HepG2 (cell line): ENCODE results near the gene ATRN. TPM values are rescaled to one million over a fixed set of nuclear protein-coding genes. Genes with fewer than 3 reads are reported as not detected.
A peak's percentile ranks its signal among the peaks of the same experiment; 100 is the strongest.

Experiments used
- DNMT3B ChIP-seq: conservative IDR thresholded peaks from 2 replicates; pipeline ENCODE4 v1.6.1; 2016; ENCODE audit warnings: missing biosample characterization, control low read depth
- GPBP1L1 ChIP-seq: sonication (generic); formaldehyde crosslinking; IDR thresholded peaks from 2 replicates; pipeline ENCODE4 v1.5.0; 2020; ENCODE audit warnings: mild to moderate bottlenecking, missing genetic modification reagents
- HMG20A ChIP-seq: IDR thresholded peaks from 2 replicates; pipeline ENCODE4 v1.6.1; 2016; ENCODE audit warnings: borderline replicate concordance
- IRF9 ChIP-seq: sonication (generic); formaldehyde crosslinking; IDR thresholded peaks from 2 replicates; pipeline ENCODE4 v1.8.0; 2022; ENCODE audit warnings: missing genetic modification reagents, mild to moderate bottlenecking, borderline replicate concordance
- JARID2 ChIP-seq: sonication (generic); formaldehyde crosslinking; IDR thresholded peaks from 2 replicates; pipeline ENCODE4 v1.8.1; 2023; ENCODE audit warnings: missing genetic modification reagents, inconsistent platforms; ENCODE audit not compliant: insufficient replicate concordance
- MXD3 ChIP-seq: IDR thresholded peaks from 2 replicates; pipeline ENCODE4 v1.6.1; 2016; ENCODE audit warnings: mild to moderate bottlenecking, missing biosample characterization, missing genetic modification reagents
- MXD4 ChIP-seq: IDR thresholded peaks from 2 replicates; pipeline ENCODE4 v1.6.1; 2016; ENCODE audit warnings: mild to moderate bottlenecking, missing biosample characterization, missing genetic modification reagents
- NFIC ChIP-seq: IDR thresholded peaks from 2 replicates; pipeline ENCODE4 v1.6.1; 2012; ENCODE audit warnings: mild to moderate bottlenecking, low read length, inconsistent platforms
- RXRB ChIP-seq: IDR thresholded peaks from 2 replicates; pipeline ENCODE4 v1.6.1; 2016; ENCODE audit warnings: borderline replicate concordance, missing genetic modification reagents, missing compliant biosample characterization
- ZMAT3 ChIP-seq: sonication (generic); formaldehyde crosslinking; conservative IDR thresholded peaks from 2 replicates; pipeline ENCODE4 v1.7.0; 2021; ENCODE audit warnings: missing genetic modification reagents
- ZNF275 ChIP-seq: sonication (generic); formaldehyde crosslinking; IDR thresholded peaks from 2 replicates; pipeline ENCODE4 v1.8.0; 2022; ENCODE audit warnings: missing genetic modification reagents, mild to moderate bottlenecking, inconsistent platforms, borderline replicate concordance
- ZNF414 ChIP-seq: sonication (generic); formaldehyde crosslinking; IDR thresholded peaks from 2 replicates; pipeline ENCODE4 v1.5.0; 2020; ENCODE audit warnings: missing genetic modification reagents
- ZNF558 ChIP-seq: sonication (generic); formaldehyde crosslinking; IDR thresholded peaks from 2 replicates; pipeline ENCODE4 v1.9.0; 2022; ENCODE audit warnings: mild to moderate bottlenecking, missing genetic modification reagents, borderline replicate concordance
- ZNF7 ChIP-seq: IDR thresholded peaks from 2 replicates; pipeline ENCODE4 v1.6.1; 2016; ENCODE audit warnings: missing biosample characterization, missing genetic modification reagents
- ZNF737 ChIP-seq: sonication (generic); formaldehyde crosslinking; IDR thresholded peaks from 2 replicates; pipeline ENCODE4 v1.5.0; 2020; ENCODE audit warnings: missing genetic modification reagents, mild to moderate bottlenecking, borderline replicate concordance
- ZNF850 ChIP-seq: sonication (generic); formaldehyde crosslinking; conservative IDR thresholded peaks from 2 replicates; pipeline ENCODE4 v1.9.0; 2021; ENCODE audit warnings: mild to moderate bottlenecking, missing genetic modification reagents
- ZSCAN12 ChIP-seq: sonication (generic); formaldehyde crosslinking; IDR thresholded peaks from 2 replicates; pipeline ENCODE4 v1.9.0; 2021; ENCODE audit warnings: mild to moderate bottlenecking, missing genetic modification reagents
- polyA plus RNA-seq, 8 experiments: library from polyadenylated mRNA; depleted of rRNA in 3 of 8; stranded (reverse) in 7 of 8; unstranded in 1 of 8; fragments of >200 nt; fragmentation: Illumina TruSeq in 4 of 8; extraction: Trizol in 4 of 8; gene quantifications; 2 replicates each; pipeline versions ENCODE4 v1.2.1 to v1.2.3, GENCODE V29; 2011 to 2016; ENCODE audit warnings: low read depth in 4 of 8, missing spikeins in 1 of 8, mixed read lengths in 1 of 8; ENCODE audit not compliant: insufficient read depth in 1 of 8
- total RNA-seq, 5 experiments: library from RNA; depleted of rRNA; stranded (reverse); fragments of >200 nt; fragmentation: Illumina TruSeq; extraction: Trizol; gene quantifications; 2 replicates each; pipeline ENCODE4 v1.2.3, GENCODE V29; 2016; ENCODE audit warnings: low read depth in 1 of 5
- TF ChIP-seq, protein P1 (sequence below): sonication (generic); formaldehyde crosslinking; IDR thresholded peaks from 2 replicates; pipeline ENCODE4 v1.5.1; 2020; ENCODE audit warnings: missing genetic modification reagents, mild to moderate bottlenecking, borderline replicate concordance
- TF ChIP-seq, protein P2 (sequence below): sonication (generic); formaldehyde crosslinking; IDR thresholded peaks from 2 replicates; pipeline ENCODE4 v1.9.0; 2021; ENCODE audit warnings: missing genetic modification reagents, borderline replicate concordance

ATRN gene
- total and polyA plus RNA-seq, 2 of the 13 experiments (the other 11 are each of a cell fraction or from before 2014, with no cell fraction given), result 44.2 to 81.1 TPM

DNA sequence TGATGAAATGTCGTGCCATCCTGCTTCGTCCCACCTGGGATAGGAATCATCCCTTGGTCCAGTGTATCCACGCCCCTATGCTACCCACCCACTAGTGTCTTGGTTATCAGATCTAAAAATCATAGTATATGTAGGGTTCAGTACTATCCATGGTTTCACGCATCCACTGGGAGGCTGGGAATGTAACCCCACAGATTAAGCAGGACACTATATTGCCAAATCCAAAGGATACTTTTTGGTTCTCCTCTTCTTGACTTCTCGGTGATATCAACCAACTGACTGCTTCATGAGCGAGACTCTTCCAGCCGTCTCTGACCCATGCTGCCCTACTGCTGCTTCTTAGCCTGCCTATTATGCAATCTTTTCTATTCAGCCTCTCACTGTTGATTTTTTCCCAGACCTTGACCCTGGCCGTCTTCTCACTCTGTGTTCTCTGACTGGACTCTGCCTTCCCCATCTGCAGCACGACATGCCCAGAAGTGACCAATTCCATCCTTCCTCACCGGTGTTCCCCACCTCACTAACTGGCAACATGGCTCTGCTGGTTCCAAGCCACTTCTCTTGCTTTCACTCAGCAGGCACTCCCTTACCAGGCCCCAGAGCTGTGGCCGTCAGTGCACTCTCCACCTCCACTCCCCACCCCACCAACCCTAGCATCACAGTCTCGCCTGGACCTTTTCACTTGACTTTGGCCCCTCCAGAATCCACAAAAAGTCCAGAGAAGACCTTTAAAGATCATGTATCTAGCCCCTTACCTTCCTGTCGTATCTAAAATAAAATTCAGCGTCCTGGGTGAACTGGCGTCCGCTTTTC lies 157.9 kb downstream of the ATRN start (continued):
- peak; percentile 84 for TF ChIP-seq ZMAT3
- peak; percentile 98 for TF ChIP-seq RXRB (CRISPR knock-in tag)
- no peak for TF ChIP-seq DNMT3B (CRISPR knock-in tag)
- TF ChIP-seq, protein P1, sequence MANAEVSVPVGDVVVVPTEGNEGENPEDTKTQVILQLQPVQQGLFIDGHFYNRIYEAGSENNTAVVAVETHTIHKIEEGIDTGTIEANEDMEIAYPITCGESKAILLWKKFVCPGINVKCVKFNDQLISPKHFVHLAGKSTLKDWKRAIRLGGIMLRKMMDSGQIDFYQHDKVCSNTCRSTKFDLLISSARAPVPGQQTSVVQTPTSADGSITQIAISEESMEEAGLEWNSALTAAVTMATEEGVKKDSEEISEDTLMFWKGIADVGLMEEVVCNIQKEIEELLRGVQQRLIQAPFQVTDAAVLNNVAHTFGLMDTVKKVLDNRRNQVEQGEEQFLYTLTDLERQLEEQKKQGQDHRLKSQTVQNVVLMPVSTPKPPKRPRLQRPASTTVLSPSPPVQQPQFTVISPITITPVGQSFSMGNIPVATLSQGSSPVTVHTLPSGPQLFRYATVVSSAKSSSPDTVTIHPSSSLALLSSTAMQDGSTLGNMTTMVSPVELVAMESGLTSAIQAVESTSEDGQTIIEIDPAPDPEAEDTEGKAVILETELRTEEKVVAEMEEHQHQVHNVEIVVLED (CRISPR knock-in tag), result peak; percentile 35; the same call in 1 of the 2 replicates
- no peak for TF ChIP-seq NFIC
- peak; percentile 97 for TF ChIP-seq ZNF414
- TF ChIP-seq ZNF275 (CRISPR knock-in tag), result peak; percentile 55; the same call in 1 of the 2 replicates
- TF ChIP-seq JARID2 (CRISPR knock-in tag), result peak; percentile 47
- TF ChIP-seq ZNF850 (CRISPR knock-in tag), result no peak
- peak; percentile 58; the same call in 1 of the 2 replicates for TF ChIP-seq MXD4 (CRISPR knock-in tag)
- no peak for TF ChIP-seq ZNF737
- no peak for TF ChIP-seq GPBP1L1 (CRISPR knock-in tag)
- TF ChIP-seq ZSCAN12, result peak; percentile 67; the same call in 1 of the 2 replicates
- no peak; the same call in 1 of the 2 replicates for TF ChIP-seq IRF9 (CRISPR knock-in tag)
- TF ChIP-seq ZNF7 (CRISPR knock-in tag), result no peak
- peak; percentile 71; the same call in 1 of the 2 replicates for TF ChIP-seq HMG20A
- TF ChIP-seq, protein P2, sequence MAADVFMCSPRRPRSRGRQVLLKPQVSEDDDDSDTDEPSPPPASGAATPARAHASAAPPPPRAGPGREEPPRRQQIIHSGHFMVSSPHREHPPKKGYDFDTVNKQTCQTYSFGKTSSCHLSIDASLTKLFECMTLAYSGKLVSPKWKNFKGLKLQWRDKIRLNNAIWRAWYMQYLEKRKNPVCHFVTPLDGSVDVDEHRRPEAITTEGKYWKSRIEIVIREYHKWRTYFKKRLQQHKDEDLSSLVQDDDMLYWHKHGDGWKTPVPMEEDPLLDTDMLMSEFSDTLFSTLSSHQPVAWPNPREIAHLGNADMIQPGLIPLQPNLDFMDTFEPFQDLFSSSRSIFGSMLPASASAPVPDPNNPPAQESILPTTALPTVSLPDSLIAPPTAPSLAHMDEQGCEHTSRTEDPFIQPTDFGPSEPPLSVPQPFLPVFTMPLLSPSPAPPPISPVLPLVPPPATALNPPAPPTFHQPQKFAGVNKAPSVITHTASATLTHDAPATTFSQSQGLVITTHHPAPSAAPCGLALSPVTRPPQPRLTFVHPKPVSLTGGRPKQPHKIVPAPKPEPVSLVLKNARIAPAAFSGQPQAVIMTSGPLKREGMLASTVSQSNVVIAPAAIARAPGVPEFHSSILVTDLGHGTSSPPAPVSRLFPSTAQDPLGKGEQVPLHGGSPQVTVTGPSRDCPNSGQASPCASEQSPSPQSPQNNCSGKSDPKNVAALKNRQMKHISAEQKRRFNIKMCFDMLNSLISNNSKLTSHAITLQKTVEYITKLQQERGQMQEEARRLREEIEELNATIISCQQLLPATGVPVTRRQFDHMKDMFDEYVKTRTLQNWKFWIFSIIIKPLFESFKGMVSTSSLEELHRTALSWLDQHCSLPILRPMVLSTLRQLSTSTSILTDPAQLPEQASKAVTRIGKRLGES, result no peak
- no peak; the same call in 1 of the 2 replicates for TF ChIP-seq MXD3 (CRISPR knock-in tag)
- no peak for TF ChIP-seq ZNF558 (CRISPR knock-in tag)
